ENCODE data around the gene STPG4. TPM values are rescaled to one million over a fixed set of nuclear protein-coding genes. Genes with fewer than 3 reads are reported as not detected.

Gene STPG4
- polyA plus RNA-seq, 1 of the 3 experiments (the other 2 are of a cell fraction) = 0.20 TPM

DNA sequence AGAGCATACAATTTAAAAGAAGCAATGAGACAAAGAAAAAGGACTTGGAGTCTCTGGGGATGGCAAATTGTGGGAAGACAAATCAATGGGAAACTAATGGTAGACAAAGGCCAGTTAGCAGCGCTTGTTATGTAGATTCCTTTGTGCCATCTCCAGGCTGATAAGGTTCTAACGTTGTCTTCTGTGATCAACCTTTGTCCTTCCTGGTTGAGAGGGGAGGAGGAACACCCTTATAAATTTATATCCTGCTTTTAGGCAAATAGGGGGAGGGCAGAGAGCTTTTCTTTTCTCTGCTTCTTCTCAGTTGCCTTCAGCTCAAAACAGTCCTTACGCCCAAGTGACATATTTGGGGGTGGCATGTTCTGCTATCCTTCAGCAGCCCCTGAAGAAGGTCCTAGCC, 89.8 kb downstream of the STPG4 start:
- Histone ChIP-seq H3K4me2 (peak overlapping the region; percentile 55), H3K27me3 (ENCODE audit: insufficient read depth) (no peaks in the 10 kb centered on the region), H3K4me3 (ENCODE audit: low read depth in 2 of 2, low read length in 1 of 2) (no peak overlapping the region), H3K9ac (peak overlapping the region; percentile 73), H3K4me1 (ENCODE audit: control insufficient read depth in 1 of 2, insufficient read depth in 2 of 2, low read depth in 1 of 2, low read length in 1 of 2) (peaks cover 63 to 95% of the 10 kb centered on the region in 2 experiments), H3K79me2 (ENCODE audit: insufficient read depth) (peaks cover 15% of the 10 kb centered on the region; the same call in 1 of the 2 replicates), H3F3A (replicated peaks; ENCODE audit: insufficient read depth) (peaks cover 58% of the 10 kb centered on the region), H3K36me3 (replicated peaks in 1 of 2; ENCODE audit: control insufficient read depth in 1 of 2, insufficient read depth in 2 of 2, low read length in 1 of 2) (peaks cover 0 to 9% of the 10 kb centered on the region in 2 experiments), H3K9me3 (no peaks in the 10 kb centered on the region), H3K9me2 (no peaks in the 10 kb centered on the region), H2AFZ (ENCODE audit: low read depth) (no peak overlapping the region), H3K27ac (ENCODE audit: low read depth in 2 of 2, low read length in 1 of 2) (peak overlapping the region; percentile 96 to 97), H4K20me1 (ENCODE audit: insufficient read depth) (no peaks in the 10 kb centered on the region)
- DNase-seq = no peak
- WGBS (ENCODE audit: low lambda C conversion rate) = 87% methylated on average over 3 of the region's 3 CpGs
- CTCF ChIA-PET = interaction anchor here (0.7 to 4.9 kb wide), 10 partner anchors 11 to 257 kb away, joined by 3 to 31 read pairs (median 5); no protein-coding TSS in a partner anchor
- no peak for TF ChIP-seq GABPA (IDR thresholded peaks at IDR 0.05; ENCODE audit: low read depth)
- TF ChIP-seq POLR2AphosphoS5 (IDR thresholded peaks at IDR 0.05; ENCODE audit: low read depth, low read length) = no peak
- TF ChIP-seq, protein P1, sequence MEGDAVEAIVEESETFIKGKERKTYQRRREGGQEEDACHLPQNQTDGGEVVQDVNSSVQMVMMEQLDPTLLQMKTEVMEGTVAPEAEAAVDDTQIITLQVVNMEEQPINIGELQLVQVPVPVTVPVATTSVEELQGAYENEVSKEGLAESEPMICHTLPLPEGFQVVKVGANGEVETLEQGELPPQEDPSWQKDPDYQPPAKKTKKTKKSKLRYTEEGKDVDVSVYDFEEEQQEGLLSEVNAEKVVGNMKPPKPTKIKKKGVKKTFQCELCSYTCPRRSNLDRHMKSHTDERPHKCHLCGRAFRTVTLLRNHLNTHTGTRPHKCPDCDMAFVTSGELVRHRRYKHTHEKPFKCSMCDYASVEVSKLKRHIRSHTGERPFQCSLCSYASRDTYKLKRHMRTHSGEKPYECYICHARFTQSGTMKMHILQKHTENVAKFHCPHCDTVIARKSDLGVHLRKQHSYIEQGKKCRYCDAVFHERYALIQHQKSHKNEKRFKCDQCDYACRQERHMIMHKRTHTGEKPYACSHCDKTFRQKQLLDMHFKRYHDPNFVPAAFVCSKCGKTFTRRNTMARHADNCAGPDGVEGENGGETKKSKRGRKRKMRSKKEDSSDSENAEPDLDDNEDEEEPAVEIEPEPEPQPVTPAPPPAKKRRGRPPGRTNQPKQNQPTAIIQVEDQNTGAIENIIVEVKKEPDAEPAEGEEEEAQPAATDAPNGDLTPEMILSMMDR (IDR thresholded peaks at IDR 0.05) = no peak
- TF ChIP-seq, protein P2, sequence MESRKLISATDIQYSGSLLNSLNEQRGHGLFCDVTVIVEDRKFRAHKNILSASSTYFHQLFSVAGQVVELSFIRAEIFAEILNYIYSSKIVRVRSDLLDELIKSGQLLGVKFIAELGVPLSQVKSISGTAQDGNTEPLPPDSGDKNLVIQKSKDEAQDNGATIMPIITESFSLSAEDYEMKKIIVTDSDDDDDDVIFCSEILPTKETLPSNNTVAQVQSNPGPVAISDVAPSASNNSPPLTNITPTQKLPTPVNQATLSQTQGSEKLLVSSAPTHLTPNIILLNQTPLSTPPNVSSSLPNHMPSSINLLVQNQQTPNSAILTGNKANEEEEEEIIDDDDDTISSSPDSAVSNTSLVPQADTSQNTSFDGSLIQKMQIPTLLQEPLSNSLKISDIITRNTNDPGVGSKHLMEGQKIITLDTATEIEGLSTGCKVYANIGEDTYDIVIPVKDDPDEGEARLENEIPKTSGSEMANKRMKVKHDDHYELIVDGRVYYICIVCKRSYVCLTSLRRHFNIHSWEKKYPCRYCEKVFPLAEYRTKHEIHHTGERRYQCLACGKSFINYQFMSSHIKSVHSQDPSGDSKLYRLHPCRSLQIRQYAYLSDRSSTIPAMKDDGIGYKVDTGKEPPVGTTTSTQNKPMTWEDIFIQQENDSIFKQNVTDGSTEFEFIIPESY (IDR thresholded peaks at IDR 0.05; ENCODE audit: borderline replicate concordance, low read depth) = no peak
- TF ChIP-seq, protein P3, sequence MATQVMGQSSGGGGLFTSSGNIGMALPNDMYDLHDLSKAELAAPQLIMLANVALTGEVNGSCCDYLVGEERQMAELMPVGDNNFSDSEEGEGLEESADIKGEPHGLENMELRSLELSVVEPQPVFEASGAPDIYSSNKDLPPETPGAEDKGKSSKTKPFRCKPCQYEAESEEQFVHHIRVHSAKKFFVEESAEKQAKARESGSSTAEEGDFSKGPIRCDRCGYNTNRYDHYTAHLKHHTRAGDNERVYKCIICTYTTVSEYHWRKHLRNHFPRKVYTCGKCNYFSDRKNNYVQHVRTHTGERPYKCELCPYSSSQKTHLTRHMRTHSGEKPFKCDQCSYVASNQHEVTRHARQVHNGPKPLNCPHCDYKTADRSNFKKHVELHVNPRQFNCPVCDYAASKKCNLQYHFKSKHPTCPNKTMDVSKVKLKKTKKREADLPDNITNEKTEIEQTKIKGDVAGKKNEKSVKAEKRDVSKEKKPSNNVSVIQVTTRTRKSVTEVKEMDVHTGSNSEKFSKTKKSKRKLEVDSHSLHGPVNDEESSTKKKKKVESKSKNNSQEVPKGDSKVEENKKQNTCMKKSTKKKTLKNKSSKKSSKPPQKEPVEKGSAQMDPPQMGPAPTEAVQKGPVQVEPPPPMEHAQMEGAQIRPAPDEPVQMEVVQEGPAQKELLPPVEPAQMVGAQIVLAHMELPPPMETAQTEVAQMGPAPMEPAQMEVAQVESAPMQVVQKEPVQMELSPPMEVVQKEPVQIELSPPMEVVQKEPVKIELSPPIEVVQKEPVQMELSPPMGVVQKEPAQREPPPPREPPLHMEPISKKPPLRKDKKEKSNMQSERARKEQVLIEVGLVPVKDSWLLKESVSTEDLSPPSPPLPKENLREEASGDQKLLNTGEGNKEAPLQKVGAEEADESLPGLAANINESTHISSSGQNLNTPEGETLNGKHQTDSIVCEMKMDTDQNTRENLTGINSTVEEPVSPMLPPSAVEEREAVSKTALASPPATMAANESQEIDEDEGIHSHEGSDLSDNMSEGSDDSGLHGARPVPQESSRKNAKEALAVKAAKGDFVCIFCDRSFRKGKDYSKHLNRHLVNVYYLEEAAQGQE (IDR thresholded peaks at IDR 0.05; ENCODE audit: low read depth, low read length) = no peak
- TF ChIP-seq SIN3A (IDR thresholded peaks at IDR 0.05; ENCODE audit: borderline replicate concordance, low read depth, low read length) = no peak
- TF ChIP-seq FOXM1 (IDR thresholded peaks at IDR 0.05; ENCODE audit: low read depth) = no peak
- no peak for TF ChIP-seq ELF1 (IDR thresholded peaks at IDR 0.05)
- no peak for TF ChIP-seq CHD2 (IDR thresholded peaks at IDR 0.05; ENCODE audit: low read length, partially characterized antibody)
- POLR2A ChIA-PET = interaction anchor here (1.0 to 4.8 kb wide), 6 partner anchors 7 to 76 kb away, joined by 3 to 27 read pairs (median 4); no protein-coding TSS in a partner anchor

Data from SK-N-SH (cell line).